HG03064 (cell line): ENCODE results near the gene PARD3.

Experiments used
- ATAC-seq: cut with Tn5 transposase; IDR thresholded peaks from one replicate; pipeline ENCODE4 v1.9.1; 2021; ENCODE audit warnings: low read depth; ENCODE audit not compliant: unreplicated experiment

The PARD3 gene

DNA sequence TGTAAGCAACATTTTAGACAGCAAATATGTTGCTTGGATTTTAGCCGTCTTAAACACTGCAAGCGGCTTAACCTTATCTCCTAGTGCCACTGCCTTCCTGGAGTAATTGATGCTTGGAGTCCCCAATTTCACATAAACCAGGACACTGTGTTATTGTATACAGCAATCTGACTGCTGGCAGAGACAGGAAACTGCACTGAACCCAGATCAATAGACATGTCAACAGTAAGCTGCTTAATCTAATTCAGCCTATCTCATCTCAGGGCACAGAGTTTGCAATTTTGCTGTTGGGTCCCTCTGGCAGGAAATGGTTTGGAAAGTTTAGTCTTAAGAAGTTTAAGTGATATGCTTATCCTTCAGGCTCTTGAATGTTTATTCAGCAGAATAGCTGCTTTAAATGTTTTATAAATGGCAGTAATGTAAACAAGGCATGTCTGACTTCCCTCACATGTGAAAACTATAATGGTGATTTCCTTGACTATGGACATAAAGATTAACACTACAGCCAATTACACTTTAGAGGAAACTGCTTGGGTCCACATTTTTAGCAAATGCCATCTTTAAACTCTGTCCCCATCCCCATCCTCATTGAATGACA is 598.6 kb downstream of the PARD3 start:
- ATAC-seq, result no peak

DNA sequence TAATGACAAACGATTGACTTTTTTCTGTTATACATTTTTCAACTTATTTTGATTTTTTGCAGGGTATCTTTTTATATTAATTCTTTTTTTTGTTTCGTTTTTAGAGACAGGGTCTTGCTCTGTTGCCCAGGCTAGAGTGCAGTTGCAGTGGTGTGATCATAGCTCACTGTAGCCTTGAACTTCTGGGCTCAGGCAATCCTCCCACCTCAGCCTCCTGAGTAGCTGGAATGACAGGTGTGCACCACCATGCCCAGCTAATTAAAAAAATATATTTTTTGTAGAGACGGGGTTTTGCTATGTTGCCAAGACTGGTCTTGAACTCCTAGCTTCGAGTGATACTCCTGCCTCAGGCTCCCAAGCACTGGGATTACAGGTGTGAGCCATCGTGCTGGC is 601.3 kb downstream of the PARD3 start:
- no peak for ATAC-seq

DNA sequence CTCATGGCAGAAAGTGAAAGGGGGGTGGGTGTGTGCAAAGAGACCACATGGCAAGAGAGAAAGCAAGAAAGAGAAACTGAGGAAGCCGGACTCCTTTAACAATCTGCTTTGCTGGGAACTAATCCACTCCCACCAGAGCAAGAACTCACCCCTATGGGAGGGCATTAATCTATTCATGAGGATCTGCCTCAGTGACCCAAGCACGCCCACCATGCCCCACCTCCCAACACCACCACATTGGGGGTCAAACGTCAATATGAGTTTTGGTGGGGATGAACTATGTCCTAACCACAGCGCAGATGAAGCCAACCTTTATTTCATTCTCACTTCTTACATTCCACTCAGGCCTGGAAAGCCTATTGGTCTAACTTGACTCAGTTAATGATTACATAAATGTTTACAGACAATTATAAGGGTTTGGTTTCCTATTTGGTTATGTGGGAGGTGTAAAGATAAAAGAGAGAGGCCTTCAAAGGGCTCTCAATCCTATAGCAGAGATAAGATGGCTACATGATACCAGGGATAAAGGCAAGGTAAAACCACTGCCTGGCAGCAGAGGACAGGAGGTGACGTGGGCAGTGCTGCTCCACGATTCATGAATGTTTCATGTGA is 601.8 kb downstream of the PARD3 start:
- ATAC-seq, result no peak

DNA sequence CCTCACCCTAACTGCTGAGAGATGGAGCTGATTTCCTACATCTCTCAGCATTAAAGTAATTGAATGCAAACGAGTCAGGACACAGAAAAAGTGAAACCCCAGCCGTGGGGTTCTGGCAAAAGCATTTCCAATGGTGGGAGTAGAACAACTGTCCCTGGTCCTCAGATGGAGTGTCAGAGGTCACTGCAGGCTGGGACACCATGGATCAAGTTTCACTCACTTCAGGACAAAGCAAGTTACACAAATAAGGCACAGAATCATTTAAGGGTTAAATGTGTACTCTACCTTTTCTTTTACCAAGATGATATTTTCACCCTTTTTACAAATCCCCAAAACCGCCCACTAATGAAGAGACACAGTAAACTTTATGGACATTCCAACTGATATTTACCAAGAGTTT is 607.8 kb downstream of the PARD3 start:
- ATAC-seq, result no peak

DNA sequence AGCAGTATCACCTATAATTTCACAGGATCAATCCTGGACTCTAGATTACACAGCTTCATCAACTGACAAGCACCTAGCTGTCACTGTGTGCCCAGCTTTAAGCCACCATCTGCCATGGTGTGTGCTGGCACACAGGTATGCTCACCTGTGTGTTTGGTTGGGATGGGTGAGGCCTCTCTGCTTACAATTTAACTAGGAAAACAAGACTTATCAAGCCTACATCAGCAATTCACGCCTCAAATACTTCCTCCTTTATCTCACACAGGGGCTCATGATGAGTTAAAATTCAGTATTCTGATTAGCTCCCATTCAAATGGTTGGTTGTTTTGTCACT is 608.2 kb downstream of the PARD3 start:
- ATAC-seq, result no peak

DNA sequence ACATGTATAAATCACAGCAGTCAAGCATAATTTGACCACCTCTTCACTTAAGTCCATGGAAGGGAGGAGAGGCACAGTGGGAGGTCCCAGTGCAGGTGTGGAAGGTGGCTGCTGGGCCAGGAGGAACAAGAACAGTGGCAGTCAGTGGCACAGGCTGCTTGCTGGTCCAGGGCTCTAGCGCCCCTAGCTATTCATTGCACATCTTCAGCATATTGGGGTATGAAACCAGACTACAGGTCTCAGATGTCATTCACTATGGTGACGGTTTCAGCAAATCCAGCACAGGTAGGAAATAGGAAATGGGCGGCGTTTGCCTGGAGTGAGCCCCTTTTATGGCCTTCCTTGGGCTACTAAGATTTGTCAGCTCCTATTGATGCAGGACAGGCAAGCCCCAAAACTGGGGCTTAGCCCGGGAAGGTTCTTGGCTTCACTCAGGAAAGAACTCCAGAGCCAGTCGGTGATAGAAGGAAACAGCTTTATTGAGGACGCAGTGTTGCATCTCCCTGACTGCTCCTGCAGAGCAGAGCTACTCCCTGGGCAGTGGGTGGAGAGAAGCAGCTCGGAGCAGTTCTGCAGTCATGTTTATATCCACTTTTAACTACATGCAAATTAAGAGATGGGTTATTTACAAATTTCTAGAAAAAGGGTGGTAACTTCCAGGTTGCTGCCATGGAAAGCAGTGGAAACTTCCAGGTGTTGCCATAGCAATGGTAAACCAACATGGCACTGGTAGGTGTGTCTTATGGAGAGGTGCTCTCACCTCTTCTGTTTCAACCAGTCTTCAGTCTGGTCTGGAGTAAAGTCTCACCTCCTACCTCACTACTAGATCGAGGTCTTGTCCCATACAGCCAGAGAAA is 608.8 kb downstream of the PARD3 start:
- ATAC-seq, result no peak

DNA sequence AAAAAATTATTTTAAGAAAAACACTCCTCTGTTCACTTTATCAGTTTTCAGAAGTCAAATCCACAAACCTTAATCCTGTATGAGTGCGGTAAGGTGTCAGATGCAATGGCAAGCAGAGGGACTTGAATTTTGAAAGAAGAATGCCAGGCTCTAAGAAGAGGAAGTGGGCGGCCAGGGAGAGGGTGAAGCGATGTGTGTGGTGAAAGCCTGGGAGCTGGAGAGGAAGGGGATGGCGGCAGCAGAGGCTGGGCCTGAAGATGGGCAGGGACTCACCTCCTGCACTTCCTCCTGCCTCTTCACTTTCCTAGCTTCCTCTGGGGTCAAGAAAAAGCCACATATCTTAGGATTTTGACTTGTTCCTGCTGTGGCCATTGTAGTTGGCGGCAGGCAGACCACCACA is 609.6 kb downstream of the PARD3 start:
- ATAC-seq, result no peak

DNA sequence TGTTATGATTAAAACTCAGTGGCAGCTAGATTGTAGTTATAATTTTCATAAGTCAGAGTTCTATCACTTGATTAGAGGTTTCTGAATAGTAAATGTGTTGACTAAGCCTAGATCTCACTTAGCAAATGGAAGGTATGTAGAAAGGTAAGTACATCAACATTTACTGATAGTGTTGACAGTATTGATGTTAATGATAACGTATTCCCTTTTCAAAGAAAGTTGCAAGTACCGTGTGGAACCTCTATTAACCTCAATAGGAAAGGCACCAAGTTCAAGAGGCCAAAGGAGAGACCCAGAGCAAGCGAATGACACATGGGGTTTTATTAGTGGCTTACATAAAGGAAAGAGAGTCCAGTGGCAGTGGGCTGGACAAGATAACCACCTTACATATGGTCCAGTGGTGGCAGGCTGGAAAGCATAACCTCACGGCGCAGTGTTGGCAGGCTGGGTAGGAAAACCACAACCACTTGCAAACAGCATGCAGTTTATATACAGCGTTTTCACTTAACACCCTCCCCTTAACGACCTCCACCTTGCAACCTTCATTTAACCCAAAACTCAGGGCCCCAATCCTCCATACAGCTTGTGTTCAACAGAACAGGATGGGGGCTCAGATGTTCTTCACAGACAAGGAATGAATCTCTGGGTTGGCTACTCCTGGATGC is 611.0 kb downstream of the PARD3 start:
- no peak for ATAC-seq

DNA sequence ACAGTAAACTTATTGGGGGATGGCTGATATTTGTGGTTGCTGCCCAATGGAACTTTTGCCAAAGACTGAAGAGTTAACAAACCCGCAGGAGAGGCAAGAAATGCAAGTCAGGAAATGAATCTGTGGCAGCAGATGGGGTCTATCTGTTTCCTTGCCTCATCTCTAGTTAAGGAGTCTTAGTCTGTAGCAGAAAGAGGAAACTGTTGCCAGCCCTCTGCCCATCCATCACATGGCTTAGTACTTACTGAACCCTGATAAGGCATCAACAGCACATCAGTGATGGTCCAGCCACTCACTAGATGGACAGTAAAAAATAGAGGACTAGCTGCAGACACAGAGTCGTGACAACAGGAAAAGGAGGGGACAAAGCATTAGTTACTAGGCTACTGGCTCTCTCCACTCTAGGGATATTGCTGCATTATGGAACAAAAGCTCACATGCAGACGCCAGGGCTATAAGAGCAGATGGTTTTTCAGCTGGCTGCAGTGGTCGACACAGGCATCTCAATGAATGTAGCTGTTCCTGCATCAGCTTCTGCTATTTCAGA is 614.7 kb downstream of the PARD3 start:
- no peak for ATAC-seq

DNA sequence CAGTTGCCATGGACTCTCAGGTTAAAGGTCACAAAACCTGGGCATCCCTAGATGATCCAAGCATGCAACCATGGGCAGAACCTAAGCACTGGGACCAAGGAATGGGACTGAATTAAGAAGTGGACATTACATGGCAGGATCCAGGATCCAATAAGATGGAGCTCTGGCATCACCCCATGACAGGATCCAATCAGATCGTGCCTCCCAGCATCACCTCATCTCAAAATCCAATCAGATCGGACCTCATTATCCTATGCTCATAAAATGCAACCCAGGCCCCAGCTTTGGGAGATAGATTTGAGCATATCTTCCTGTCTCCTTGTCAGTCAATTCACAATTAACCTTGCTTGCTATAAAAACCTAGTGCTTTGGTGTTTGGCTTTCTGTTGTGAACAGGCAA is 616.1 kb downstream of the PARD3 start:
- ATAC-seq, result no peak

DNA sequence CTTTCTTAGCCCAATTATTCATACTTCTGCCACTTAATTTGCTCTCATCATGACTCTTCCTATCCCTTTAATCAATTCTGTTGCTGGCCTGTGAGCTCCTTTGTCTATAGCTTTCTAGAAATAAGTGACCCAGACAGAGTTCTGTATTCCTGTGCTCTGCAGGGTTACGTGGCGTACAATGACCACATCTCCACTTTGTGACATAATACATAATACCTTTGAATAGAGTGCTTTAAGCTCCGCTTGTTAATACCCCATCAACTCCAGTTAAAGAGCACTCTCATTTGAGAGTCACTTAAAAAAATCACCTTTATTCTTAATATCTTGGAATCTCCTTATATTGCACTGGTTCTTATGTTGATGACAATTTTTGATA is 619.0 kb downstream of the PARD3 start:
- ATAC-seq, result no peak

DNA sequence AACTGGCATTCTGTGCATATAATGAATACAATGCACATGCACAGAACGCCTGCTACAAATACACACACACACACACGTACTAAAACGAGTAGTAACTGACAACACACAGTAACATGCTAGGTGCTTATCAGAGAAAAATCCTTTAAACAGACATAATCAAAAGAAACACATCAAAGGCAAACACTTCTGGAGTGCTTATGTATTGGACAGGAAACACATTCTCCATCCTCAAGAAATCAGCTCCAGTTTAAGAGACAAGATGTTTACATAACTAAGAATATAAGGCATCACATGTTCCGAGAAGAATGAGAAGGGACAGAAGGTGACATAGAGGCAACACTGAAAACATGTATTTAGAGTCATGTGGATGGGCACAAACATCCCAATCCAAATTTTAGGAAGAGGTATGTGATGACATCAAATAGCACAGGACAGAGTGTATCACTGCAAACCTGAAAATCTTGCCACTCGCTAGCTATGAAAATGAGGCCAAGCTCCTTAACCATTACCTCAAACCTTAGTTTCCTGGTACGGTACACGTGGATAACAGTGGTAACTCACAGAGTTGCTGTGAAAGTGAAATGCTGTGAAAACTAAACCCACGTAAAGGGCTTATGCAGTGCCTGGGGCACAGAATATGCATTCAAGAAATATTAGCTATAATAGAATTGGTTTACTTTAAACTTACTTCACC is 619.6 kb downstream of the PARD3 start:
- no peak for ATAC-seq

DNA sequence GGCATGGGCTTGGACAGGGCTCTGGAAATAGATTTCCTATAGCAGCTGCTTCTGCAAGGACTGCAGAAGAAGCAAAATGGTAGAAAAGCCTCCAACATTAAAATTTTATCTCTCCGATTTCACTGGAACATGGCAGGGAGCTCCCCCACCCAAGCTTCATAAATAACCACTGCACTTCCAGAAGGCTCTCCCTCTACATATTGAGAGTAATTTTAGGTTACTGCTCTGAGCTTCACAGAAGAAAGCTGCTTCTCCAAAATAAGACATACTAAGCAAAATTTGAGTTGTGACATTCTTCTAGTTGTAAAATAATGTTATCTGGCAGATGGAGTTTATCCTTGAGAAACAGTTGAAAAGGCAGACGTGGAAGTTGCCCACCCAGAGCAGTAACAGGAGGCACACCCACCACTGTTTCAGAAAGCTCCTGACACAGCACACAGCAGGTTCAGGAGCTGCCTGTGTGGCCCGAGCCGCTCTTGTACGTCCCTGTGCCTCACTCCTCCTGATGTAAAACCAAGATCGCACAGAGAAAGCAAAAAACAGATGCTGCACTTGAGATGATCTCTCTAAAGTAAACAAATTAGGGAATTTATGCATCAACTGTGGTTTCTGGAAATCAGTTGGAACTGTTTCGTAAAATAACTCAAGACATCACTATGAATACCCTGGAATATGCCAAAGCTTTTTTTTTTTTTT is 621.0 kb downstream of the PARD3 start:
- no peak for ATAC-seq

DNA sequence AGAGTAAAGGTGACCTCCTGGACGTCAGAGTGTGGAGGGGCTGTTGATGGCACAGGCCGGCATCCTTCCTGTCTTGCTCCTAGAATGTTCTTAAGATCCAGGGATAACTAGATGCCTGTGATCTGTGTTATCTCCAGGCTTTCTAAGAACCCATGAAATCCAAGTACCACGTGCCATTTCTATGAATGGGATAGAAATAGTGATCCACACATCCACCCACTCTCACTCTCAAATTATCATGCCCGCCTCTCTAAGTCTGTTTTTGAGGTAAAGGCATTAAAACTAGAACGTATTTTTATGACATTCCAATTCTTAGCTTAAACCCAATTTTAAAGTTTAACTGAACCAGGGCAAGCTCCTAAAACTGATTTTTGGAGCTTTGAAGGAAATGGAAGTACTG is 622.5 kb downstream of the PARD3 start:
- ATAC-seq, result no peak

DNA sequence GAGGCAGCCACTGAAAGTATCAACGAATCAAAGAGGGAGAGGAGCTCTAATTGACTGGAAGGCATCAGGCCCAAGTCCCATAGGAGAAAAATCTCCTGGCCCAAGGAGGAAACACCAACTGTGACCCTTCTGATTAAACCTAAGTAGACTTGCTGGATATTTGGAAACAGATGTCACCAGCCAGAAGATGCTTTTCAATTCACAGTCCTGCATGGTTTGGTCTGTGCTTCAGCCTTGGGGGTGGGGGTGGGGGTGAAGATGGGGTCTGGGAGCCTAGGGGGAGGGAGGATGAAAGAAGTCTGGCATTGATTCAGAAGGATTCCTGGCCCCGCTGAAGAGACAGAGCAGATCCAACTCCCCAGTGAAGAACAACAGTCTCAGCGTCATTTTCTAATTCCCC is 623.7 kb downstream of the PARD3 start:
- no peak for ATAC-seq

DNA sequence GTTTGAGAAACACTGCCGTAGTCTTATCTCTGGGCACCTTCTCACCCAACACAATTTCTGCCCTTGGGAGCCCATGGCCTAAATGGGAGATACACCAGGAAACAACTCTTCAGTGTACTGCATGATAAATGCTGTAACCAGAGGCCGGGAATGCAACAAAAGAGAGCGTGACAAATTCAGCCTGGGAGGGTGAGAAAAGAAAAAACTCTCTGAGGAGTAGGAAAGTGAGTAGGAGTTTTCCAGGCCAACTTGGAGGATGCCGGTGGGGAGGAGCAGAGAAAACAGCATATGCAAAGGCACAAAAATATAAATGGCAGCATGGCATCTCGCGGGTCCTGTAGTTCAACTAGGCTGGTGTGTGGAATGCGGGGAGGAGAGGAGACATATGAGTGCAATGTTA is 624.5 kb downstream of the PARD3 start:
- ATAC-seq, result no peak

DNA sequence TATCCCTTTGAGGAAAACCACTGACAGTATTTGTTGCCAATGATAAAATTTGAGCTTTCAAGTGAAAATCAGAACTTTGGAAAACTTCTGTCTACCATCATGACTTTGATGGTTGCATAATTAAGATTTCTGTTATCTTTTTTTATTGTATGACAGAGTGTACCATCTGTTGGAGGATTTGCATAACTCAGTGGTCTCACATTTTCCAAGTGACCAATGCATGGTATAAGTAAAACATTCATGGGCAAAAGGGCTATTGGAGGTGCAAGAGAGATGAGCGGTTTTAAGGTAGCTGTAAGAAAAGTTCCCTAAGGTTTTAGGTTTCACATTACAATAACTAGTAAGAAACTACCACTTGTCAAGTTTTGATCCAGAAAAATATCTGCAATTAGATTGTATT is 625.3 kb downstream of the PARD3 start:
- ATAC-seq, result no peak

DNA sequence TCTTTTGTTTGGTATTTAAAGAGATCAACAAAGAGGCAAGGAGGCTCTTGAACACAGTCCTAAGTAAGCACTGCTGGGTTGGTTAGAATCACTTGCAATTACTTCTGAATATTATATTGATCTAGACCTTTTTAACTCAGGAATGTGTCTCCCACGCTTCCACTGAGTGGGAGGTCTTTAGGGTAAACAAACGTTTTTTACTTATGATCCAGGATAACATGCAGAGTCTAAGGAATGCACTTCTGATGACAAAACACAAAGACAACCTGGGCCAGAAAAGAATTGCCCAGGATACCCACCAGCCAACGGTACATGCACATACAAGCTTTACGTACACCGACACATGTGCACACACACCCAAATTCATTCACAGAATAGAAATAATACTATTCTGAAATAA is 626.9 kb downstream of the PARD3 start:
- ATAC-seq, result no peak

DNA sequence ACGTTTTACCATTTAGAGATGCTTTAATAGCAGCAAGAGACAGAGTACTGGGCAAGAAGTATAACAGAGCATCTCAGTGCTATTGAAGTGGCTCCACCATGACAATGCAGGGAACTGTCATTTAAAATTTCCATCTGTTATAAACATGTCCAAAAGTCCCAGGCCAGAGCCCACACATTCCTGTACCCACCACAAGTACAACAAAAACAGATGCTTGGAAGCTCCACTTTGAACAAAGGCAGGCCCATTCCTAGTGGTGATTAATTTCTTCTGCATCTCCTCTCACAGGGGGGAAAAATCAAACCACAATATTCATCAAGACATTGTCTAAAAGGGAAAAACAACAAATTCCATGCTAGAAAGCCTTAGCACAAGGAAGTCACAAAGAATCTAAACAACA is 627.9 kb downstream of the PARD3 start:
- ATAC-seq, result no peak

DNA sequence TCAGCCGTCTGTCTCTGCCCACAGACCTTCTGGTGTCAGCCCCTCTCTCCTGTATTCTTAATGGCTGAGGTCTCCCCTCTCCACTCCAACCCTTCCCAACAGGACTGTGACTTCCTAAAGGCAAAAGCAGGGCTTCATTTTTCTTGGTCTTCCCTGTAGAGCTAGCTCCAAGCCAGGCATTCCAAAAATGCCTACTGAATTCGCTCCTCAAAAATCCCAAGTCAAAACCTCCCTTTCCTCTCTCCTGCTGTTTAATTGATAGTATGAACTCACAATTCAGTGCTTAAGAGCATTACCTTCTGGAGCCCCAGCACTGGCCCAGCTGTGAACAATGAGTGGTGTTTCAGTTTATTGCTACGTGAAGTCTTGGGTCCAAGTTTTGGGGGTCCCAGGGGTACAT is 628.4 kb downstream of the PARD3 start:
- no peak for ATAC-seq
